ENCODE measurements around the gene CRYBB2. TPM values are rescaled to one million over a fixed set of nuclear protein-coding genes. Genes with fewer than 3 reads are reported as not detected.
"Not testable (repeated sequence)": the region's sequence is repeated elsewhere in the genome, so short reads cannot be mapped to it uniquely, and the experiment has no call there.

CRYBB2 gene
- total RNA-seq, 2 donors from 2014 or later = 0.29 TPM; not detected in 1

DNA sequence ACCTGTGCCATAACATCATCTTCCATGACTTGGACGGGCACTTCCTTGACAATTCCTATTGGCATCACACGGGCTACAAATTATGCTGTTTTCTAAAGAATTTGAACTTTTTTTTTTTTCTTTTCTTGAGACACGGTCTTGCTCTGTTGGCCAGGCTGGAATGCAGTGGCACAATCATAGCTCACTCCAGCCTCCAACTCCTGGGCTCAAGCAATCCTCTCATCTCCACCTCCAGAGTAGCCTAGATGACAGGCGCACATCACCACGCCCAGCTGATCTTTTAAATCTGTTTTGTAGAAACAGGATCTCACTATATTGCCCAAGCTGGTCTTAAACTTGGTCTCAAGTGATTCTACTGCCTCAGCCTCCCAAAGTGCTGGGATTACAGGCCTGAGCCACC, 23.1 kb upstream of the CRYBB2 start:
- intact Hi-C loops (cut with DNase I) = no loop called here
- no peak for ATAC-seq

DNA sequence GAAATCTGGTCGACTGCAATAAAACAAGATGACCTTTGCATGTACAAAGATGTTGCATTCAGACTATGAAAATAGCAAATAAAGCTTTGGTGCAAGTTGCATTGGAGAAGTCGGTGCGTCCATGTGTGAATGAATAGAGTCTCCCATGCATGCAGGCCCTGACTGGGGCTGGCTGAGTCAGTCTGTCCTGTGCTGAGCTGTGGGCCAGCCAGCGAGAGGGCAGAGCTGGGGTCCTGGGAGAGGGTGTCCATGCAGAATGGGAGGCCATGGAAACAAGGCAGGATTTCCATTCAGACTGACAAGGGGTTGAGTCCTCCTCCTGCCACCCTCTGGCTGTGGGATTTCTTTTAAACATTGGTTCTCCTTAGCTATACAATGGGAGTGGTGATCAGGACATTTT, 22.1 kb upstream of the CRYBB2 start:
- DNase-seq = no peak
- intact Hi-C loops (cut with DNase I) = no loop called here
- no peak for ATAC-seq

More for the DNA sequence above, 23.1 kb upstream of the CRYBB2 start:
- DNase-seq = no peak

DNA sequence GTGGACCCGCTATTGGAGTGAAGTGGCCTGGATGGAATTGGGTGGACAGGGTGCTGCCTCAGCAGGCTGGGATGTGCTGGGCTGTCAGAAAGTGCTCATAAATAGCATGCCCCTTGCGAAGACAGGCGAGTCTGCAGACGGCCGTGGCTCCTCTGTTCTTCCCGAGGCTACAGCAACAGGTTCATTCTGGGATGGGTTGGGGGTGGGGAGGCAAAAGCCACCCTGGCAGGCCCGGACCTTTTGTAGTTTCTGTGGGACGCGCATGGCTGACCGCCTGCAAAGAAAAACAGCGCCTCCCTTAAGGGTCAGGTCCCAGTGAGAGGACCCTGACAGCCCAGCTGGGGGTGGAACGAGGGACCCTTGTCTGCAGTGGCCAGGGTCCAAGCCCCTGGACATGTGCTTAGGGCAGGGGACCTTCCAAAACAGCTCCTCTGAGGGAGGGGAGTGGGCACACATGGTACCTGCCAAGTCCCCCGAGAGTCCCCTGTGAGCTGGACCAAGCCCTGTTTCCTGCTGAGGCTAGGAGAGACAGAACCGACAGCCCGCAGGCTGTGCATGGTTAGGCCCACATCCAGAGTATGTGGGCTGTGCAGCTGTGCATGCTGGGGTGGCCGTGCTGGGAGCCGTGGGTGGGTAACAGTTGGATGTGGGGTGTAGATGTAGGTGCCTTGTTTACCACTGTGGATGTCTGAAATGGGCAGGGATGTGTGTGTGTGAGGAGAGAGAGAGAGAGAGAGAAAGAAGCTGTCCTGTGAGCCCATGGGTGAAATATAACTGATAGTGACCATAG, 19.5 kb upstream of the CRYBB2 start, which contains the start of gene CRYBB3:
Gene CRYBB3, plus strand, starts transcription at position 128 of the 790 bp plus-strand sequence. CDS start 1,539 bp downstream, outside the sequence.
- intact Hi-C loops (cut with DNase I) = no loop called here
- ATAC-seq (no peak), DNase-seq (no peak)

DNA sequence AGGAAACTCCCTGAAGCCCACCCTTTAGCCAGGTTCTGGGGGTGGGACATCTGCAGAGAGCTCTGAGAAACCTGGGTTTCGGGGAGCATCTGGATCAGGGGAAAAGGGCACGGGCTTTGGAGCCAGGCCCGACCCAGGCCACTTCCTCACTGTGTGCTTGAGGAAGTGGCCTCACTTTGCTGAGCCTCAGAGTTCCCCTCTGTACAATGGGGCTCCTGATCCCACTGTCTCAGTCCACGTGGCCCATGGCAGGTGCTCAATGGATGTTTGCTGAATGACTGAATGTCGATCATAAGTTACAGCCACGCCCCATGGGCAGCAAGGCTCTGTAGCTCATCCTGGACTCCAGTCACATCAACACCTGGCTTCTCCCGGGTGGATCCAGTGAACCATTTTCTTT, 18.5 kb upstream of the CRYBB2 start:
- DNase-seq = no peak
- intact Hi-C loops (cut with DNase I) = no loop called here
- no peak for ATAC-seq

DNA sequence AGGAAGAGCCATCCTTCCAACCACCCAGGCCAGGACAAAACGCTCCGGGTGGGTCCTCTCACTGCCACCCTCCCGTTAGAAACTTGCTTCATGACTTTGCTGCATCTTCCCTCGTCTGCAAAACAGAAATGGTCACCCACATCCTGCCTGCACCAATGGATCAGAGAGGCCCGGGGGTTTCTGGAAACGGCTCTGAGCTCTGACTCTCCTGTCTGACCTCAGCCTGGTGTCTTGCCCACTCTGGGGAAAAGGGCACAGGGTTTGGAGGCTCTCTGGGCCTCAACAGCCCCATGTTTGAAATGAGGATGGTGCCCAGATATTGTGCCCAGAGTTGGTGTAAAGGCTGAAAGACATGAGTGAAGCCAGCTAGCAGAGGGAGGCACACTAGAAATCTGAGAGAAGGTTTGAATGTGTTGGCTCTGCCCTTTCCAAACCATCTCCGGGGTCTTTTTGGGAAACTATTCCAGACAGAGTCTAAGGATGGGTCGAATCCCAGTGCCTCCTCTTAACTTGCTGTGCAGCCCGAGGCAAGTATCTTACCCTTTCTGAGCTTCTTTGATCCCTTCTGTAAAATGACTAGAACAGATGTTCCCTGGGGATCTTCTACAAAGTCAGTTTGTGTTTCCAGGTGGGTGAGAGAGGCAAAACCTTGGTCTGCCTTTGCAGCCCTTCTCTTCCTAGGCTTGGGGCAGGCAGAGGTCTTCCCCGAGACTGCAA, 17.7 kb upstream of the CRYBB2 start:
- DNase-seq (no peak), ATAC-seq (no peak)
- intact Hi-C loops (cut with DNase I) = no loop called here

DNA sequence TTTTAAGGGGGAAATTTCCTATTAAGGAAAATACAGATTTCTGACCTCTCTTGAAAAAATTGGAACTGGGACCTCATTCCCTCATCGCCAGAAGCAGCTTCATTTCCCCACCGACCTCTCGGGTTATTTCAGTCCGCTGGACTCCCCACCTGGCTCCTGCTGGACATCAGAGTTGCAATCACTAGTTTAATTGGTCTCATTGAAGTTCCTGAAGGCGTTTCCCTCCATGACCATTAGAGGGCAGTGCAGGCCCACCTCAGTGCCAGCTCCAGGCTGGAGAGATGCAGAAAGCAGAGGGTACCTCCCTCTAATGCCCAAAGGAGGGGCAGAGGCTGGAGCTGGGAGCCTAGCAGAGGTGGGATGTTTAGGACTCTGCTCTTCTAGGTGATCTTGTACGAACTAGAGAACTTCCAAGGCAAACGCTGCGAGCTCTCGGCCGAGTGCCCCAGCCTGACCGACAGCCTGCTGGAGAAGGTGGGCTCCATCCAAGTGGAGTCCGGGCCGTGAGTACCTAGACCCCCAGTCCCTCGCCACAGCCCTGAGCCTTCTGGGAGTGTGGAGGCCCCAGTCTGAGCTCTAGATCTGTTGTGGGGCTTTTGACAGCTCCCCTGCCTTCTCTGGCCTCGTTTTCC, 17.0 kb upstream of the CRYBB2 start:
- ATAC-seq (peak; percentile 15 to 68), DNase-seq (peak; percentile 49)
- intact Hi-C loops (cut with DNase I) = no loop called here

DNA sequence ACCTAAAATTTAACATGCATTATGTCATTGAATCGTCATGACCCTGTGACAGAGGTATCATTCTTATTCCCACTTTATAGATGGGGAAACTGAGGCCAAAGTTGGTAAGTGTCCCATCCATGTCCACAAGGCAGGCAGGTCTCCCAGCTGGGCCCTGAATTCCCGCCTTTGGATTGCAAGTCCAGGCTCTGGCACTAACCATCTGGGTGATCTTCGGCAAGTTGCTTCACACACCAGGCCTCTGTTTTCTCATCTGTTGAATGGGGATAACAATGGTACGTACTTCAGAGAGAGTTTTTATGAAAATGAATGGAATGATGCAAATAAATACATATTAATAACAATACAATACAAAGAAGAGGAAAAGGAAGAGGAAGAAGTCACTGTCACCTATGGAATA, 16.4 kb upstream of the CRYBB2 start:
- no peak for DNase-seq
- no peak for ATAC-seq
- intact Hi-C loops (cut with DNase I) = no loop called here

DNA sequence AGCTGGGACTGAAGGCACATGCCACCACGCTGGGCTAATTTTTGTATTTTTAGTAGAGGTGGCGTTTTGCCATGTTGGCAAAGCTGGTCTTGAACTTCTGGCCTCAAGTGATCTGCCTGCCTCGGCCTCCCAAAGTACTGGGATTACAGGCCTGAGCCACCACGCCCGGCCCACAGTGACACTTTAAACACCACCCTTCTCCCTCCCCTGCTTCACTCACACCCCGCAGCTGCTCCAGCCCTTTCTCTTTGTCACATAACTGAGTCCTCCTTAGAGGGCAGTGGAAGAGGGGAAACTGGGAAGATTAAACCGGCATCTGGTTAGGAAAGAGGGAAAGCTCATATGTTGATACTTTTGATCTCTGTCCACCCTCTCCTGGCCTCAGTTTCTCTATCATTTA, 14.9 kb upstream of the CRYBB2 start:
- intact Hi-C loops (cut with DNase I) = not testable (repeated sequence)

DNA sequence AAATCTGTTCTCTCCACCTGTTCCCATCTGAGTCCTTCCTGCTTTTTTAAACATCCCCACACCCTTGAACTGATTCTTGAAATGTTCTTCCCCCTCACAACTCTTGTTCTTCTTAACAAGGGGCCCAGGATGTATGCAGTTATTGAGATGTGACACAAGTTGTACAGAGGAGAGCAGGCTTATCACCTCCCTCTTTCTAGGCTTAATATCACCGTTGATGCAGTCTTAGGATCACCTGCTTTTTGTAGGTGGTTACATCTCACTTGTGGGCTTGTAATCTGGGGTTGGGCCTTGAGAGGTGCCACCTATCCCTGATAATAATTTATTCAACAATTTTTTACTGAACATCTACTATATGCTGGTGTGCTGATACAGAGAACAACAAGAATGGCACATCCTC, 13.6 kb upstream of the CRYBB2 start:
- ATAC-seq = no peak
- no peak for DNase-seq
- intact Hi-C loops (cut with DNase I) = no loop called here

More for the DNA sequence above, 14.9 kb upstream of the CRYBB2 start:
- not testable (repeated sequence) for ATAC-seq, DNase-seq

DNA sequence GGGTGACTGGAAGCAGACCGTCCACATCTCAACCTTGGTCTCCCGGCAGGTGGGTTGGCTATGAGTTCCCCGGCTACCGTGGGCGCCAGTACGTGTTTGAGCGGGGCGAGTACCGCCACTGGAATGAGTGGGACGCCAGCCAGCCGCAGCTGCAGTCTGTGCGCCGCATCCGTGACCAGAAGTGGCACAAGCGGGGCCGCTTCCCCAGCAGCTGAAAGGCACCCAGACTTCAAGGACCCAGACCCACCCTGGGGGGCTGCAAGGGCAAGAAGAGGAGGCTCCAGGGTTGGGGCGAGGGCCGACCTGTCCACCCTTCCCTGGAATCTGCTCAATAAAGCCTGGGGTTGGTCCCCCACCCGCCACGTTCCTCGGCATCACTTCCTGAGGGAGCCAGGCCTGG, 12.4 kb upstream of the CRYBB2 start:
- intact Hi-C loops (cut with DNase I) = no loop called here
- ATAC-seq = no peak
- DNase-seq = no peak

DNA sequence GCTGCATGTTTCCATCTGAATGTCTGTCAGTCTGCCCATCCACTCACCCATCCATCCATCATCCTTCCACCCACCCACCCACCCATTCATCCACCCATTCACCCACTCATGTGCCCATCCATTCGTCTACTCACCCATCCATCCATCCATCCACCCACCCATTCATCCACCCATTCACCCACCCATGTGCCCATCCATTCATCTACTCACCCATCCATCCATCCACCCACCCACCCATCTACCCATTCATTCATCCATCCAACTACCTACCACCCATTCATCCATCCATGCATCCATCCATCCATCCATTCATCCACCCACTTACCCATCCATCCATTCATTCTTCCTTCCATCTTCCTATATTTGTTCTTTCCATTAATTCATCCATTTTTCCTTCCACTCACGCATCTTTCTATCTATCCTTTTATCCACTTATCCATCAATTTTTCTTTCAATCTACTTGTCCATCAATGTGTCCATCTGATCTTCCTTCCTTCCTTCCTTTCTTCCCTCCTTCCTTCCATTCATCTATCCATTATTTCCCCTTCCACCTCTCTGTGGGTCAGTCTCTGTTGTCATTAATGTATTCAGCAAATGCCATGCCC, 11.8 kb upstream of the CRYBB2 start:
- ATAC-seq (no peak), DNase-seq (no peak)
- intact Hi-C loops (cut with DNase I) = no loop called here

DNA sequence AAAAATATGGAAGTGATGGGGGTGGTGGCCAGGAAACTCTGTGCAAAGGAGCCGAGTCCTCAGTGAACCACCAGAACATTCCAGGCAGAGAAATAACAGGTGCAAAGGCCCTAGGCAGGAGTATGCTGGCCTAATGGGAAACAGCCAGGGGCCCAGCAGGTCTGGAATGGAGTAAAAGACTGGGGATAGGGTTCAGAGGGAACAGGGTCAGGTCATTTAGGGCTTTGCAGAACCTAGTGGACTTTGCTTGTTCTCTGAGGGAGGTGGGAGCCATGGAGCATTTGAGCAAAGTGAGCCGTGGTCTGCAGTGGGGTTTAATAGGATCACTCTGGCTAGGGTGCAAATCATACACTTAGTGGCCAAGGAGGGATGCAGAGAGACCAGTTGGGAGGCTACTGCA, 11.1 kb upstream of the CRYBB2 start:
- ATAC-seq (no peak), DNase-seq (no peak)
- intact Hi-C loops (cut with DNase I) = no loop called here

DNA sequence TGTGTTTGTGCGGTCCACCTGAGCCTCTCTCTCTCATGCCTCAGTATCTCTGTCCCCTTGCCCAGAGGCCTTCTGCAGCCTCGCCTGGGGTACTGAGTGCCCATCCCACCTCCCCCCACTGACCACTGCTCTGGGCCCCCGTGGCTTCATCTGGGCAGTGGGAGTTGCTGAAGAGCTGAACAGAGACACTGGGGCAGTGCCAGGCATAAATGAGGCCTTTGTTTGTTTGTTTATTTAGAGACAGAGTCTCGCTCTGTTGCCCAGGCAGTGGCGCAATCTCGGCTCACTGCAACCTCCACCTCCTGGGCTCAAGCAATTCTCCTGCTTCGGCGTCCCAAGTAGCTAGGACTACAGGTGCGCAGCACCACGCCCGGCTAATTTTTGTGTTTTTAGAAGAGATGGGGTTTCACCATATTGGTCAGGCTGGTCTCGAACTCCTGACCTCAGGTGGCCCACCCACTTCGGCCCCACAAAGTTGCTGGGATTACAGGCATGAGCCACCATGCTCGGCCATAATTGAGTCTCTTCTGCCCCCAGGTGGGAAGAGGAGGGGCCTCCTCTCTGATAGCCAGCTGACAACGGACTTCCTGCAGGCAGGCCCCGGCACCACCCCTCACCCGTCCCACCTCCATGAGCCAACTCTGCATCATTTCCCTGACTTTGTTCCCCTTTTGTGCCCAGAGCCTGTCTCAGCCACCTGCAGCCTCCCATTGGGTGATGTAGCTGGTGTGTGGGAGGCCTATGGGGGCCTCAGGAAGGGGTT, 10.5 kb upstream of the CRYBB2 start:
- no peak for DNase-seq
- intact Hi-C loops (cut with DNase I) = no loop called here
- ATAC-seq = no peak

DNA sequence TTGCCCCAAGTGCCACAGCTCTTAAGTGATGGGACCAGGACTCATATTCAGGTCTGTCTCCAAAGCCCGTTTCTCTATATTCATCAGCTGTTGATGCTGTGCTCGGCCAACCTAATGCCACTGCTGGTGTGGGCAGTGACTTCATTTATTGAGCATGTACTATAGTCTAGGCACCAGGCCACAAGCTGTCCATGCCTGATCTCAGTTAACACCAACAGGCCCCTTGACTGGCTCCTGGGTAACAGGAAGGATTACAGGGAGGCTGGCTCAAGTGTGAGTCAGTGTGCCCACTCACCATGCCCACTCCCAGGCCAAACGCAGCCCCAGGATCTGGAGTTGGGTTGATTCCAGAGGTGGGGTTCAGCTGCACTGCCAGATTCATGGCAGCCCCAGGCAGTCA, 8.6 kb upstream of the CRYBB2 start:
- DNase-seq (no peak), ATAC-seq (no peak)

DNA sequence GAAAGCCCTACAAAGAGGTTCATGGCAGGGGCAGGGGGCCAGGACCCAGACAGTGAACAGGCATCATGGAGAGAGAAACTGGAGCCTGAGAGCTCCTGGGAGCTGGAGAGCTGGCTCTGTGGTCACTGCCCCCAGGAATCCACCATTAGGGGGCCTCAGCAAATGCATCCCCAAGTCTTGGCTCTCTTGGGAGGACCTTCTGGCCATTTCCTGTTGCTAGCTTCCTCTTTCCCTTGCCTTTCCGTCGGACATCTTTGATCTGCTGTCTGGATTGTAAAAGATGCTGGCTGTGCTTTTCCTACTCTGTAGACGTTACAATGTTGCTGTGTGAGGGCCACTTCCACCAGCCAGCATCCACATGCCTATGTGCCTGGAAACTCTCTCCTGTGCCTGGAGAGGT, 7.1 kb upstream of the CRYBB2 start:
- no peak for ATAC-seq
- intact Hi-C loops (cut with DNase I) = no loop called here

More for the DNA sequence above, 8.6 kb upstream of the CRYBB2 start:
- intact Hi-C loops (cut with DNase I) = no loop called here

DNA sequence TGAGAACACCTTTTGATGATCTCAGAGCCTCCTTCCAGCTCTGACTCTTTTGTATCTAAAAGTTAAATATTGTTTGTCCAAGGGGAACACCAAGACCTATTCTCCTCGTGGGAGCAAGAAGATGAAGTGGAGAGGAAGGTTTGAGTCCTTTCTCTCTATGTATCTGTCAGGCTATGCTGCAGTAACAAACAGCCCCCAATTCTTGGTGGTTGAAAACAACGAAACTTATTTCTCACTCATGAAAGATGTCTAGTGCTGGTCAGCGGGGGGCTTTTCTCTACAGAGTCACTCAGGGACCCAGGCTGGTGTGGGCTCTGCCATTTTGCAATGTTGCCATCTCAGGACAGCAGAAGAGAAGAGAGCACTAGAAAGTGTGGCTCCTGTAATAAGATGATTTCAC, 6.2 kb upstream of the CRYBB2 start:
- no peak for DNase-seq
- intact Hi-C loops (cut with DNase I) = no loop called here
- ATAC-seq = no peak

More for the DNA sequence above, 7.1 kb upstream of the CRYBB2 start:
- no peak for DNase-seq

DNA sequence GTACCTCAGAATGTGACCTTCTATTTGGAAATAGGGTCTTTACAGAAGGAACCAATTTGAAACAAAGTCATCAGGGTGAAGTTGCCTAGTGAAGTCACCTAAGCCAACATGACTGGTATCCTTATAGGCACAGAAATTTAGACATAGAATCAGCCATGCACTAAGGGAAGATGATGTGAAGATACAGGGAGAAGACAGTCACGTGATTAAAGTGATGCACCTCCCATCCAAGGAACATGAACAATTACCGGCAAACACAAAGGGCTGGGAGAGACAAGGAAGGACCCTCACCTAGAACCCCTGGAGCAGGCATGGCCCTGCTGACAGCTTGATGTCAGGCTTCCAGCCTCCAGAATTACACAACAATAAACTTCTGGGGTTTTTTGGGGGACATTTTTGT, 3.2 kb upstream of the CRYBB2 start:
- intact Hi-C loops (cut with DNase I) = no loop called here
- DNase-seq = no peak
- no peak for ATAC-seq

DNA sequence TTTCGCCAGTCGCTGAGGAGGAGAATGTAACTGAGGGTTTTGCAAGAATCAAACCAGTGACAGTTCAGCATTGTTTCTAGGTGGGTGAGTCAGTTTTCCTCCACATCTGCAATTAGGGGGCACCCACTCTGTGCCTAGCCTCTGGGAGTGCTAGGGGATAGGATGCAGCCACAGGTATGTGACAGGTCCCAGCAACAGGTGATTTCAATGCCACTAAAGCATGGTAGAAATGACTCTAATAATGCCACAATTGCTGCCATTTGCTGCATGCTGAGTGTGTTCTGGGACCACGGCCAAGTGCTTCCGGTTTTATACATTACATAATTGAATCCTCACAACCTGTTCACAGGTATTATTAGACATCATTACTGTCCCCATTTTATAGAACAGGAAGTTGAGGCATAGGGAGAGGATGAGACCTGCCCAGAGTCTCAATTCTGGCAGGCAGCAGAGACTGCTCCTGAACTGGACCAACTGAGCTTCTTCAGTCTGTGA, 556 bp downstream of the CRYBB2 start:
- no peak for ATAC-seq
- no peak for DNase-seq
- intact Hi-C loops (cut with DNase I) = no loop called here

DNA sequence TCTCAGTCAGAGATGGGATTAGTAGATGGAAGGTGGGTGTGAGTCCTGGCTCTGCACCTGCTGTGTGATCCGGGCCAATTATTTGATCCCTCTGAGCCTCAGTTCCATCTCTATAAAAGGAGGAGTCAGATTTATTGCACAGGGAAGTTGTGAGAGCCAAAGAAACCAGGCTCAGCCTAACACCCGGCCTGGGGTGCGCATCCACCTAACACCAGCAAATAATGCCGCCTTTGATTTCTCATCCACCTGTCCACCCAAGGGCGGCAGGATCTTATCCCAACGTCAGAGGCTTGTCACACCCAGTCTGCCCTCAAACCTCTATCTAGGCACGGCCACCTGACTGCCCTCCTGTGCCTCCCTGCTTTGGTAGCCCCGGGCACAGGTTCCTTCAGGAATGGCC, 2.4 kb downstream of the CRYBB2 start:
- DNase-seq (no peak), ATAC-seq (no peak)
- intact Hi-C loops (cut with DNase I) = no loop called here
